Tibial nerve (tissue), 4 donors: Measurements from ENCODE around the gene TTBK2.

ENCODE experiments used
- CTCF ChIP-seq, 5 experiments: fragments of 200-600 bp in 3 of 5; fragments of 450-650 bp in 2 of 5; sonication (generic) in 3 of 5; IDR thresholded peaks; one replicate each; pipeline ENCODE4 v1.5.1; 2016 to 2019; ENCODE audit warnings: antibody characterized with exemption in 5 of 5, mild to moderate bottlenecking in 3 of 5, moderate library complexity in 2 of 5
- EP300 ChIP-seq, 2 donors: sonication (generic); formaldehyde crosslinking; IDR thresholded peaks; one replicate each; pipeline ENCODE4 v1.6.1; 2017; ENCODE audit warnings: antibody characterized with exemption in 2 of 2, mild to moderate bottlenecking in 1 of 2
- POLR2A ChIP-seq, 2 donors: fragments of 450-650 bp; IDR thresholded peaks; one replicate each; pipeline ENCODE4 v1.6.1; 2017; ENCODE audit warnings: antibody characterized with exemption in 2 of 2, mild to moderate bottlenecking in 2 of 2, moderate library complexity in 2 of 2

- TF ChIP-seq CTCF (IDR thresholded peaks at IDR 0.05) (no peak), POLR2A (IDR thresholded peaks at IDR 0.05) (no peak), EP300 (IDR thresholded peaks at IDR 0.05) (no peak)
Observed at GRCh38 chr15:42693496-42693895, 227.1 kb downstream of the TTBK2 start.
